Measurements from ENCODE around the gene SHC2. TPM values are rescaled to one million over a fixed set of nuclear protein-coding genes. Genes with fewer than 3 reads are reported as not detected.

The SHC2 gene
- total and polyA plus RNA-seq, 4 donors, result 11.2 to 23.1 (median 14.5) TPM

DNA sequence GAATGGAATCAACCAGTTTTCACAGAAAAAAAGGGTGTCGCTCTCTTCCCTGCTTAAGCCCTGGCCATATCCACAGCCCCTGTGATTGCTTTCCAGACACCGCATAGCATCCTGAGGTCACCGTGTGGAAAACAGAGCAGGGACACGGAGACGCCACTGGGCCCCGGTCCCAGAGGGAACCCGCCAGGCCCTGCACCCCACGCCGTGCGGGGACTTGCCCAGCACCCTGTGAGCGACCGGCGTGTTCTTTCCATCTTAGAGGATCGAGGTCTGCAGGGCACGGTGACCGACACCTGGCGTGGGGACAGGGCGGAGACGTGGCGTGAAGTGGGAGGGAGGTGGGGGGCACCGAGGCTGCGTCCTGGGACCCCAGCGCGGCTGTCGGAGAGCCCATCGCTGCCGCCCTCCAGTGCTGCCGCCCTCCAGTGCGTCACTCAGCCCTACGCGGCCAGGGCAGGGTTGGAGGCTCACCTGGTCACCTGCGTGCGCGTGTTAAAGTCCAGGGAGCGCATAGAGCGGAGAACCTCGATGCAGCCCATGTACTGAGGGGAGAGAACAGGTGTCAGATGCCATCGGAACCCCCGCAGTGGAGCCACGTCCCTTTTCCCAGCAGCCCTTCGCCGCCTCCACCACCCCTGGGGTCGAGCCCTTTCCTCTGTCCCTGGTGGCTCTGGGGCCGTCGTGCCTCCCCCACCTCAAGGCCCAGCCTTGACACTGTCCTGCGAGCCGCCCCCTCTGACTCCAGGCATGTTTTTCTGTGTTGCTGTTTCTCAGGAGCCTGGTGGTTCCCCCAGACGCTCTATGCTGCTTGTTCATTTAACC lies 20.2 kb downstream of the SHC2 start:
- Histone ChIP-seq H3K4me1 (ENCODE audit: control insufficient read depth in 5 of 5, insufficient read depth in 5 of 5, low read length in 5 of 5) (peaks cover 0 to 4% (median 0%) of the 10 kb centered on the region in 5 donors), H3K9me3 (ENCODE audit: control insufficient read depth in 4 of 4, insufficient read depth in 3 of 4, low read length in 3 of 4) (peaks cover 0 to 5% (median 0%) of the 10 kb centered on the region in 4 donors), H3K9ac (ENCODE audit: insufficient read depth in 1 of 2, low read length in 2 of 2) (no peak overlapping the region), H3K36me3 (ENCODE audit: control insufficient read depth in 4 of 4, insufficient read depth in 4 of 4, low read length in 4 of 4) (peaks cover 0 to 6% (median 0%) of the 10 kb centered on the region in 4 donors), H3K27me3 (ENCODE audit: control insufficient read depth in 3 of 3, insufficient read depth in 3 of 3, low read length in 2 of 3) (peaks cover 0 to 11% (median 0%) of the 10 kb centered on the region in 3 donors), H3K27ac (ENCODE audit: low read depth in 1 of 2, low read length in 1 of 2) (no peak overlapping the region), H3K4me3 (no peak overlapping the region)
- ATAC-seq (ENCODE audit: insufficient read depth, low FRiP score) (no peak), DNase-seq (no peak)
- no peak for TF ChIP-seq CTCF (IDR thresholded peaks at IDR 0.05; ENCODE audit: control extremely low read depth, extremely low read depth)
- WGBS, 2 donors, result 80 to 86% methylated on average over 48 of the region's 48 CpGs

DNA sequence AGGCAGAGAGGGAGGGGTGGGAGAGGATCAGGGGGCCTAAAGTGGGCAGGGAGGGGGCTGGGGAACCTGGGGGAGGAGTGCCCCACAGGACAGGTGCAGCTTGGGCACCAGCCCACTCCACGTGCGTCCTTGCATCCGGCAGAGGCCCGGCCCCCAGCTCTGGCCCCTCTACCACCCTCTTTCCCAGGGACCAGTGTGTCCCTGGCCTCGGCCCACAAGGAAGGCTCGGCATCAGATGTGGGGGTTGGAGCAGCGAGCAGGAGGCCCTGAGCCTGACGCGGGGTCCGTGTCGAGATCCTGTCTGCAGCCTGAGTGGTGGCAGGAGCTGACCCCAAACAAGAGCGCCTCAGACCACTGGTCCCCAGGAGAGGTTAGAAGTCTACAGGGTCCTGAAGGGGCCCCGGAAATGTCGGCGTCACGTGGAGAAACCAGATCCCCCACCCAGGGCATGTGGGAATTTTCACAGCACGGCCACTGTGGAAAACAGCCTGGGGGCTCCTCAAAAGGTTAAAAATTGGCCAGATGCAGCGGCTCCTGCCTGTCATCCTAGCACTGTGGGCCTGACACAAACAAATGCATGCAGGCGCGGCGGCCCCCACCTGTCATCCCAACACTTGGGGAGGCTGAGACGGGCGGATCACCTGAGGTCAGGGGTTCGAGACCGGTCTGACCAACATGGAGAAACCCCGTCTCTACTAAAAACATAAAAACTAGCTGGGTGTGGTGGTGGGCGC lies 21.5 kb downstream of the SHC2 start:
- Histone ChIP-seq H3K27me3 (ENCODE audit: control insufficient read depth in 3 of 3, insufficient read depth in 3 of 3, low read length in 2 of 3) (peaks cover 0 to 11% (median 0%) of the 10 kb centered on the region in 3 donors), H3K36me3 (ENCODE audit: control insufficient read depth in 4 of 4, insufficient read depth in 4 of 4, low read length in 4 of 4) (peaks cover 0 to 6% (median 1%) of the 10 kb centered on the region in 4 donors), H3K4me3 (no peak overlapping the region), H3K4me1 (ENCODE audit: control insufficient read depth in 5 of 5, insufficient read depth in 5 of 5, low read length in 5 of 5) (peaks cover 0 to 4% (median 0%) of the 10 kb centered on the region in 5 donors), H3K9ac (ENCODE audit: insufficient read depth in 1 of 2, low read length in 2 of 2) (no peak overlapping the region), H3K9me3 (ENCODE audit: control insufficient read depth in 4 of 4, insufficient read depth in 3 of 4, low read length in 3 of 4) (peaks cover 0 to 5% (median 0%) of the 10 kb centered on the region in 4 donors), H3K27ac (ENCODE audit: low read depth in 1 of 2, low read length in 1 of 2) (no peak overlapping the region)
- ATAC-seq (ENCODE audit: insufficient read depth, low FRiP score) (no peak), DNase-seq (no peak)
- no peak for TF ChIP-seq CTCF (IDR thresholded peaks at IDR 0.05; ENCODE audit: control extremely low read depth, extremely low read depth)
- 80 to 89% methylated on average over 27 of the region's 27 CpGs for WGBS, 2 donors

DNA sequence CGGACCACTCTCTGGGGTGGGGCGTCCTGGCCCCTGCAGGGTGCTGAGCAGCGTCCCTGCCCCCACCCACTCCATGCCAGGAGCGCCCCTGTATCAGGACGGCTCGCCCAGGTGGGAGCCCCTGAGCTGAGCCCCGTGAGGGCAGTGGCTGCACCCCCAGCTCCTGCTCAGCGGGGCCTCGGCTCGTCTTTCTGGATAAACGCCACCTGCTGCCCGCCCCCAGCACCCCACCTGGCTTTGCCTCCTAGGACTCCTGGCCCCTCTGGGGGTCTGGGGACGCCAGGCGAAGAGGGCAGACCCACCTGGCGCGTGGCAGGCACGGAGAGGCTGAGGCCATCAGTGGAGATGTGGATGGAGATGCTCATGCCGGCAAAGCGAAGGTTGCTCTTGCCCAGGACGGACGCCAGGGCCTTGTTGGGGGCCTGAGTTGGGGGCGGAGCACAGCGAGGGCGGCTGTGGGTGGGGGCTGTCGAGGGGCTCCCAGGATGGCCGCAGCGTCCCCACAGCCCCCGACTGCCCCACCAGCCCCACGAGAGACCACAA lies 22.3 kb downstream of the SHC2 start:
- Histone ChIP-seq H3K4me3 (no peak overlapping the region), H3K27ac (ENCODE audit: low read depth in 1 of 2, low read length in 1 of 2) (no peak overlapping the region), H3K9me3 (ENCODE audit: control insufficient read depth in 4 of 4, insufficient read depth in 3 of 4, low read length in 3 of 4) (peaks cover 0 to 4% (median 0%) of the 10 kb centered on the region in 4 donors), H3K36me3 (ENCODE audit: control insufficient read depth in 4 of 4, insufficient read depth in 4 of 4, low read length in 4 of 4) (peaks cover 0 to 8% (median 3%) of the 10 kb centered on the region in 4 donors), H3K9ac (ENCODE audit: insufficient read depth in 1 of 2, low read length in 2 of 2) (no peak overlapping the region), H3K4me1 (ENCODE audit: control insufficient read depth in 5 of 5, insufficient read depth in 5 of 5, low read length in 5 of 5) (peaks cover 0 to 4% (median 0%) of the 10 kb centered on the region in 5 donors), H3K27me3 (ENCODE audit: control insufficient read depth in 3 of 3, insufficient read depth in 3 of 3, low read length in 2 of 3) (peaks cover 0 to 11% (median 0%) of the 10 kb centered on the region in 3 donors)
- no peak for TF ChIP-seq CTCF (IDR thresholded peaks at IDR 0.05; ENCODE audit: control extremely low read depth, extremely low read depth)
- WGBS, 2 donors, result 59 to 79% methylated on average over 27 to 29 of the region's 29 CpGs
- ATAC-seq (ENCODE audit: insufficient read depth, low FRiP score) (no peak), DNase-seq (no peak)

Measured in lung (tissue), 12 donors.